HCT116 (cell line): Measurements from ENCODE around the gene TMEM150C. TPM values are rescaled to one million over a fixed set of nuclear protein-coding genes. Genes with fewer than 3 reads are reported as not detected.

Source experiments
- ATAC-seq: fragments of 200-7000 bp; cut with Tn5 transposase; 2 replicates; pipeline ENCODE4 v1.9.1; 2020; ENCODE audit warnings: mild to moderate bottlenecking, moderate library complexity
- BruUV-seq: library from RNA; stranded (reverse); fragments of 400-500 nt; replicated peaks from 2 replicates; lab custom pipeline; 2021; lab: Mats Ljungman, UMichigan
- CTCF ChIA-PET: fragments of 300-600 bp; sonication (Branson Sonifier 250); formaldehyde crosslinking; loops from one replicate; lab custom pipeline; 2021; ENCODE audit warnings: antibody characterized with exemption; lab: Charles Lee
- POLR2A ChIA-PET: fragments of 300-600, 350-600 bp; sonication (Branson Sonifier 250); formaldehyde crosslinking; loops from one replicate; lab custom pipeline; 2021; ENCODE audit warnings: antibody characterized with exemption; lab: Charles Lee
- RAD21 ChIA-PET, 2 experiments: fragments of 300-600 bp; sonication (Branson Sonifier 250); formaldehyde crosslinking; loops; one replicate each; lab custom pipeline; 2023; ENCODE audit warnings: low total read pairs in 2 of 2; ENCODE audit not compliant: uncharacterized antibody in 2 of 2, unreplicated experiment in 2 of 2, low non-redundant PET in 1 of 2; lab: Charles Lee
- DNase-seq: peaks from one replicate; pipeline ENCODE4 v3.0.0-alpha.2; 2010; ENCODE audit warnings: low read depth, low spot score
- H2AFZ ChIP-seq: fragments of 200-600 bp; shearing (Covaris generic), sonication (generic); 2 replicates; pipeline ENCODE4 v1.6.1; 2017; ENCODE audit warnings: low read depth, mixed run types, mixed read lengths, antibody characterized with exemption, low read length; ENCODE audit not compliant: poor library complexity, severe bottlenecking
- H3K27ac ChIP-seq: 2 replicates; pipeline ENCODE4 v1.5.1; 2012; ENCODE audit warnings: low read depth, low read length
- H3K27me3 ChIP-seq: fragments of 200-600 bp; sonication (generic); 2 replicates; pipeline ENCODE4 v1.6.1; 2016; ENCODE audit warnings: mixed run types, low read length, mixed read lengths; ENCODE audit not compliant: insufficient read depth
- H3K36me3 ChIP-seq, 2 experiments: fragments of 200-500 bp in 1 of 2; fragments of 200-600 bp in 1 of 2; sonication (Bioruptor generic) in 1 of 2; sonication (generic) in 1 of 2; 2 replicates each; pipeline versions ENCODE4 v1.5.1 to v1.6.1; 2014 to 2016; ENCODE audit warnings: low read length in 2 of 2, inconsistent platforms in 1 of 2, mixed read lengths in 1 of 2, mixed run types in 1 of 2; ENCODE audit not compliant: insufficient read depth in 2 of 2, control insufficient read depth in 1 of 2
- H3K4me1 ChIP-seq, 2 experiments: fragments of 200-600 bp in 1 of 2; sonication (generic) in 1 of 2; 2 replicates each; pipeline versions ENCODE4 v1.5.1 to v1.6.1; 2012 to 2017; ENCODE audit warnings: low read length in 2 of 2, inconsistent platforms in 1 of 2, mild to moderate bottlenecking in 1 of 2, mixed read lengths in 1 of 2, mixed run types in 1 of 2, moderate library complexity in 1 of 2; ENCODE audit not compliant: insufficient read depth in 2 of 2, control insufficient read depth in 1 of 2
- H3K4me2 ChIP-seq: fragments of 200-600 bp; sonication (generic); 2 replicates; pipeline ENCODE4 v1.6.1; 2017; ENCODE audit warnings: mixed run types, low read length, mixed read lengths
- H3K4me3 ChIP-seq, 2 experiments: fragments of 200-600 bp in 1 of 2; sonication (generic) in 1 of 2; replicated peaks in 1 of 2; 2 replicates each; pipeline ENCODE4 v1.5.1; 2011 to 2016; ENCODE audit warnings: low read length in 2 of 2, control low read depth in 1 of 2, low read depth in 1 of 2, mild to moderate bottlenecking in 1 of 2, mixed read lengths in 1 of 2, mixed run types in 1 of 2
- H3K79me2 ChIP-seq: fragments of 200-600 bp; sonication (generic); 2 replicates; pipeline ENCODE4 v1.6.1; 2017; ENCODE audit warnings: mild to moderate bottlenecking, mixed run types, low read length, moderate library complexity, mixed read lengths; ENCODE audit not compliant: insufficient read depth
- H3K9ac ChIP-seq: fragments of 200-600 bp; sonication (generic); 2 replicates; pipeline ENCODE4 v1.6.1; 2016; ENCODE audit warnings: low read length, mixed read lengths
- H3K9me2 ChIP-seq: fragments of 200-600 bp; sonication (generic), shearing (Covaris generic); 2 replicates; pipeline ENCODE4 v1.6.1; 2017; ENCODE audit warnings: mixed run types, mild to moderate bottlenecking, moderate library complexity; ENCODE audit not compliant: insufficient read depth
- H3K9me3 ChIP-seq, 2 experiments: fragments of 200-500 bp in 1 of 2; fragments of 200-600 bp in 1 of 2; sonication (Bioruptor generic) in 1 of 2; sonication (generic) in 1 of 2; 2 replicates each; pipeline ENCODE4 v1.6.1; 2014 to 2017; ENCODE audit warnings: low read length in 2 of 2, mixed read lengths in 2 of 2, inconsistent platforms in 1 of 2, low read depth in 1 of 2, mild to moderate bottlenecking in 1 of 2, mixed run types in 1 of 2, moderate library complexity in 1 of 2; ENCODE audit not compliant: control insufficient read depth in 1 of 2, insufficient read depth in 1 of 2
- H4K20me1 ChIP-seq: fragments of 200-600 bp; sonication (generic), shearing (Covaris generic); 2 replicates; pipeline ENCODE4 v1.6.1; 2017; ENCODE audit warnings: mixed run types, mild to moderate bottlenecking, moderate library complexity; ENCODE audit not compliant: insufficient read depth
- EZH2phosphoT487 ChIP-seq: fragments of 200-600 bp; IDR thresholded peaks from 2 replicates; pipeline ENCODE4 v1.6.1; 2018; ENCODE audit warnings: antibody characterized with exemption, borderline replicate concordance
- FOSL1 ChIP-seq: IDR thresholded peaks from 2 replicates; pipeline ENCODE4 v1.6.1; 2012; ENCODE audit warnings: low read depth
- POLR2A ChIP-seq: IDR thresholded peaks from 2 replicates; pipeline ENCODE4 v1.7.0; 2011; ENCODE audit warnings: borderline replicate concordance; ENCODE audit not compliant: insufficient read depth, insufficient read length; ENCODE audit errors: extremely low read depth
- SIN3A ChIP-seq: IDR thresholded peaks from 2 replicates; pipeline ENCODE4 v1.6.1; 2012; ENCODE audit warnings: low read depth
- intact Hi-C: fragments of 100-400 bp; cut with micrococcal nuclease; formaldehyde crosslinking; loops from 2 replicates; pipeline ENCODE4 v1.10.0; 2022
- total RNA-seq: library from RNA; stranded (reverse); gene quantifications from one replicate; pipeline ENCODE4 v1.2.1, GENCODE V29; 2021; ENCODE audit not compliant: unreplicated experiment
- TF ChIP-seq, protein P1 (sequence below): IDR thresholded peaks from 2 replicates; pipeline ENCODE4 v1.6.1; 2011; ENCODE audit warnings: mild to moderate bottlenecking, low read length, moderate library complexity; ENCODE audit not compliant: insufficient replicate concordance; ENCODE audit errors: extremely low read depth
- TF ChIP-seq, protein P2 (sequence below), 3 experiments: fragments of 200-600 bp in 1 of 3; sonication (generic) in 1 of 3; IDR thresholded peaks in 2 of 3; conservative IDR thresholded peaks in 1 of 3; 2 replicates each; pipeline ENCODE4 v1.5.1; 2012 to 2017; ENCODE audit warnings: low read depth in 2 of 3, low read length in 2 of 3, antibody characterized with exemption in 1 of 3, borderline replicate concordance in 1 of 3, control low read depth in 1 of 3, mild to moderate bottlenecking in 1 of 3, mixed read lengths in 1 of 3, mixed run types in 1 of 3, moderate library complexity in 1 of 3; ENCODE audit not compliant: insufficient read depth in 1 of 3

The TMEM150C gene
- total RNA-seq, 1 experiment from 2014 or later: 1.2 TPM

DNA sequence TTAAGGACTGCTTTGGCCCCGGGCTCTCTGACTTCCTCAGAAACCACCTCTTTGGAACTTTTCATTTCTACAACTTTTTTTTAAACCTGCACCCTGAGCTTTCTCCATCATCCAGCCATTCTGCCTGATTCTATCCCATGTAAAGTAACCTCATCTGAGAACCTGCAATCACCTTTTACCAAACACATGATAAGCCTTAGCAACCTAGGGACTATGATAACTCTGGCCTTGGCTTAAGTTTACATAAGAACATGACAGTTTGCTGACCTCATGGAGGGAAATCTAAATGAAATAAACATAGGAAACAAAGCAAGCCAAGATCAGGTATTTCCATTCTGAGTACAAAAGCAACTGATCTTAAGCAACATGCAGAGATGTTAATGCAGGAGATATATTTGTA lies 15.7 kb upstream of the TMEM150C start:
- intact Hi-C loops: no loop called here
- CTCF ChIA-PET: interaction anchor here (3.2 kb wide), 1 partner anchor 22 kb away, joined by 8 read pairs; no protein-coding TSS in a partner anchor

More for the DNA sequence above, 15.7 kb upstream of the TMEM150C start:
- ChIA-PET RAD21 (no interaction called here), POLR2A (no interaction called here)
- Histone ChIP-seq H3K9me3 (no peaks in the 10 kb centered on the region), H3K27ac (no peak overlapping the region), H3K9me2 (no peaks in the 10 kb centered on the region), H3K4me1 (no peaks in the 10 kb centered on the region), H4K20me1 (no peaks in the 10 kb centered on the region), H3K36me3 (no peaks in the 10 kb centered on the region), H3K4me3 (no peak overlapping the region), H3K4me2 (no peak overlapping the region), H2AFZ (no peak overlapping the region), H3K9ac (no peak overlapping the region), H3K79me2 (no peaks in the 10 kb centered on the region), H3K27me3 (no peaks in the 10 kb centered on the region)
- TF ChIP-seq POLR2A (no peak), FOSL1 (no peak), EZH2phosphoT487 (no peak), SIN3A (no peak)
- TF ChIP-seq, protein P1, sequence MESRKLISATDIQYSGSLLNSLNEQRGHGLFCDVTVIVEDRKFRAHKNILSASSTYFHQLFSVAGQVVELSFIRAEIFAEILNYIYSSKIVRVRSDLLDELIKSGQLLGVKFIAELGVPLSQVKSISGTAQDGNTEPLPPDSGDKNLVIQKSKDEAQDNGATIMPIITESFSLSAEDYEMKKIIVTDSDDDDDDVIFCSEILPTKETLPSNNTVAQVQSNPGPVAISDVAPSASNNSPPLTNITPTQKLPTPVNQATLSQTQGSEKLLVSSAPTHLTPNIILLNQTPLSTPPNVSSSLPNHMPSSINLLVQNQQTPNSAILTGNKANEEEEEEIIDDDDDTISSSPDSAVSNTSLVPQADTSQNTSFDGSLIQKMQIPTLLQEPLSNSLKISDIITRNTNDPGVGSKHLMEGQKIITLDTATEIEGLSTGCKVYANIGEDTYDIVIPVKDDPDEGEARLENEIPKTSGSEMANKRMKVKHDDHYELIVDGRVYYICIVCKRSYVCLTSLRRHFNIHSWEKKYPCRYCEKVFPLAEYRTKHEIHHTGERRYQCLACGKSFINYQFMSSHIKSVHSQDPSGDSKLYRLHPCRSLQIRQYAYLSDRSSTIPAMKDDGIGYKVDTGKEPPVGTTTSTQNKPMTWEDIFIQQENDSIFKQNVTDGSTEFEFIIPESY: no peak
- TF ChIP-seq, protein P2, sequence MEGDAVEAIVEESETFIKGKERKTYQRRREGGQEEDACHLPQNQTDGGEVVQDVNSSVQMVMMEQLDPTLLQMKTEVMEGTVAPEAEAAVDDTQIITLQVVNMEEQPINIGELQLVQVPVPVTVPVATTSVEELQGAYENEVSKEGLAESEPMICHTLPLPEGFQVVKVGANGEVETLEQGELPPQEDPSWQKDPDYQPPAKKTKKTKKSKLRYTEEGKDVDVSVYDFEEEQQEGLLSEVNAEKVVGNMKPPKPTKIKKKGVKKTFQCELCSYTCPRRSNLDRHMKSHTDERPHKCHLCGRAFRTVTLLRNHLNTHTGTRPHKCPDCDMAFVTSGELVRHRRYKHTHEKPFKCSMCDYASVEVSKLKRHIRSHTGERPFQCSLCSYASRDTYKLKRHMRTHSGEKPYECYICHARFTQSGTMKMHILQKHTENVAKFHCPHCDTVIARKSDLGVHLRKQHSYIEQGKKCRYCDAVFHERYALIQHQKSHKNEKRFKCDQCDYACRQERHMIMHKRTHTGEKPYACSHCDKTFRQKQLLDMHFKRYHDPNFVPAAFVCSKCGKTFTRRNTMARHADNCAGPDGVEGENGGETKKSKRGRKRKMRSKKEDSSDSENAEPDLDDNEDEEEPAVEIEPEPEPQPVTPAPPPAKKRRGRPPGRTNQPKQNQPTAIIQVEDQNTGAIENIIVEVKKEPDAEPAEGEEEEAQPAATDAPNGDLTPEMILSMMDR (IDR thresholded peaks at IDR 0.05 in 2 of 3, conservative IDR thresholded peaks at IDR 0.05 in 1 of 3; ENCODE audit: borderline replicate concordance in 1 of 3, insufficient read depth in 1 of 3, low read depth in 2 of 3, low read length in 2 of 3): no peak
- no TSS peak for BruUV-seq
- DNase-seq (no peak), ATAC-seq (no peak)
